Measurements from ENCODE around the gene SULF2.

GRCh38 chr20:47629907-47630306 lies 155.4 kb downstream of the SULF2 start:
- TF ChIP-seq CTCF (conservative IDR thresholded peaks at IDR 0.05; ENCODE audit: low read depth, low read length): no peak
- no peak for TF ChIP-seq EZH2 (IDR thresholded peaks at IDR 0.05; ENCODE audit: borderline replicate concordance, low read depth, low read length, poor library complexity, severe bottlenecking)
